Measurements from ENCODE around the gene MFGE8. TPM values are rescaled to one million over a fixed set of nuclear protein-coding genes. Genes with fewer than 3 reads are reported as not detected.

MFGE8 gene
- polyA plus RNA-seq, 2 donors = 60.3 to 62.3 TPM

- WGBS, 2 donors = 62 to 67% methylated on average over 9 of the region's 9 CpGs
- no peaks in the 10 kb centered on the region for H3K36me3 ChIP-seq (ENCODE audit: control insufficient read depth in 2 of 2, insufficient read depth in 2 of 2, low read length in 1 of 2)
- H3K4me1 ChIP-seq (ENCODE audit: control insufficient read depth in 2 of 2, insufficient read depth in 2 of 2, low read length in 1 of 2) = no peaks in the 10 kb centered on the region
- no peak overlapping the region for H3K27ac ChIP-seq (ENCODE audit: low read depth in 2 of 2, low read length in 1 of 2)
- no peaks in the 10 kb centered on the region for H3K27me3 ChIP-seq (ENCODE audit: control insufficient read depth in 1 of 2, insufficient read depth in 2 of 2, low read length in 2 of 2)
- no peaks in the 10 kb centered on the region for H3K9me3 ChIP-seq (ENCODE audit: control insufficient read depth in 2 of 2, insufficient read depth in 1 of 2, low read depth in 1 of 2, low read length in 1 of 2)
- no peak overlapping the region for H3K4me3 ChIP-seq (ENCODE audit: low read depth in 1 of 2, low read length in 2 of 2)
These were observed 7.2 kb upstream of the MFGE8 start for GRCh38 chr15:88920186-88920891.

- no peak overlapping the region for H3K4me3 ChIP-seq (ENCODE audit: low read depth in 1 of 2, low read length in 2 of 2)
- H3K4me1 ChIP-seq (ENCODE audit: control insufficient read depth in 2 of 2, insufficient read depth in 2 of 2, low read length in 1 of 2) = no peaks in the 10 kb centered on the region
- H3K9me3 ChIP-seq (ENCODE audit: control insufficient read depth in 2 of 2, insufficient read depth in 1 of 2, low read depth in 1 of 2, low read length in 1 of 2) = no peaks in the 10 kb centered on the region
- no peaks in the 10 kb centered on the region for H3K27me3 ChIP-seq (ENCODE audit: control insufficient read depth in 1 of 2, insufficient read depth in 2 of 2, low read length in 2 of 2)
- WGBS, 2 donors = 14 to 18% methylated on average over 4 of the region's 4 CpGs
- H3K36me3 ChIP-seq (ENCODE audit: control insufficient read depth in 2 of 2, insufficient read depth in 2 of 2, low read length in 1 of 2) = no peaks in the 10 kb centered on the region
- H3K27ac ChIP-seq (ENCODE audit: low read depth in 2 of 2, low read length in 1 of 2) = no peak overlapping the region
These were observed 5.6 kb upstream of the MFGE8 start for GRCh38 chr15:88918738-88919137.

GRCh38 chr15:88917760-88918159, 4.6 kb upstream of the MFGE8 start:
- H3K4me1 ChIP-seq (ENCODE audit: control insufficient read depth in 2 of 2, insufficient read depth in 2 of 2, low read length in 1 of 2) = no peaks in the 10 kb centered on the region
- no peaks in the 10 kb centered on the region for H3K36me3 ChIP-seq (ENCODE audit: control insufficient read depth in 2 of 2, insufficient read depth in 2 of 2, low read length in 1 of 2)
- no peak overlapping the region for H3K27ac ChIP-seq (ENCODE audit: low read depth in 2 of 2, low read length in 1 of 2)
- 83 to 88% methylated on average over 5 of the region's 5 CpGs for WGBS, 2 donors
- H3K27me3 ChIP-seq (ENCODE audit: control insufficient read depth in 1 of 2, insufficient read depth in 2 of 2, low read length in 2 of 2) = no peaks in the 10 kb centered on the region
- H3K4me3 ChIP-seq (ENCODE audit: low read depth in 1 of 2, low read length in 2 of 2) = no peak overlapping the region
- no peaks in the 10 kb centered on the region for H3K9me3 ChIP-seq (ENCODE audit: control insufficient read depth in 2 of 2, insufficient read depth in 1 of 2, low read depth in 1 of 2, low read length in 1 of 2)

- H3K36me3 ChIP-seq (ENCODE audit: control insufficient read depth in 2 of 2, insufficient read depth in 2 of 2, low read length in 1 of 2) = no peaks in the 10 kb centered on the region
- 95% methylated on average over 10 of the region's 10 CpGs for WGBS, 2 donors
These were observed 2.2 kb upstream of the MFGE8 start for GRCh38 chr15:88915354-88915753.

GRCh38 chr15:88913850-88914169, 631 bp upstream of the MFGE8 start:
- Histone ChIP-seq H3K4me3 (ENCODE audit: low read depth in 1 of 2, low read length in 2 of 2) (peak overlapping the region in 1 of 2 donors; percentile 80), H3K27ac (ENCODE audit: low read depth in 2 of 2, low read length in 1 of 2) (no peak overlapping the region), H3K27me3 (ENCODE audit: control insufficient read depth in 1 of 2, insufficient read depth in 2 of 2, low read length in 2 of 2) (no peaks in the 10 kb centered on the region), H3K9me3 (ENCODE audit: control insufficient read depth in 2 of 2, insufficient read depth in 1 of 2, low read depth in 1 of 2, low read length in 1 of 2) (no peaks in the 10 kb centered on the region), H3K36me3 (ENCODE audit: control insufficient read depth in 2 of 2, insufficient read depth in 2 of 2, low read length in 1 of 2) (peaks cover 0 to 6% of the 10 kb centered on the region in 2 donors), H3K4me1 (ENCODE audit: control insufficient read depth in 2 of 2, insufficient read depth in 2 of 2, low read length in 1 of 2) (peaks cover 3 to 7% of the 10 kb centered on the region in 2 donors)
- WGBS, 2 donors = 53 to 56% methylated on average over 4 of the region's 4 CpGs

More at GRCh38 chr15:88915354-88915753, 2.2 kb upstream of the MFGE8 start:
- H3K27ac ChIP-seq (ENCODE audit: low read depth in 2 of 2, low read length in 1 of 2) = no peak overlapping the region
- H3K4me1 ChIP-seq (ENCODE audit: control insufficient read depth in 2 of 2, insufficient read depth in 2 of 2, low read length in 1 of 2) = peaks cover 3 to 7% of the 10 kb centered on the region in 2 donors
- H3K9me3 ChIP-seq (ENCODE audit: control insufficient read depth in 2 of 2, insufficient read depth in 1 of 2, low read depth in 1 of 2, low read length in 1 of 2) = no peaks in the 10 kb centered on the region
- H3K4me3 ChIP-seq (ENCODE audit: low read depth in 1 of 2, low read length in 2 of 2) = no peak overlapping the region
- no peaks in the 10 kb centered on the region for H3K27me3 ChIP-seq (ENCODE audit: control insufficient read depth in 1 of 2, insufficient read depth in 2 of 2, low read length in 2 of 2)

GRCh38 chr15:88912500-88912921, 668 bp downstream of the MFGE8 start:
- Histone ChIP-seq H3K4me1 (ENCODE audit: control insufficient read depth in 2 of 2, insufficient read depth in 2 of 2, low read length in 1 of 2) (peaks cover 3 to 7% of the 10 kb centered on the region in 2 donors), H3K27ac (ENCODE audit: low read depth in 2 of 2, low read length in 1 of 2) (peak overlapping the region; percentile 90), H3K9me3 (ENCODE audit: control insufficient read depth in 2 of 2, insufficient read depth in 1 of 2, low read depth in 1 of 2, low read length in 1 of 2) (no peaks in the 10 kb centered on the region), H3K27me3 (ENCODE audit: control insufficient read depth in 1 of 2, insufficient read depth in 2 of 2, low read length in 2 of 2) (no peaks in the 10 kb centered on the region), H3K36me3 (ENCODE audit: control insufficient read depth in 2 of 2, insufficient read depth in 2 of 2, low read length in 1 of 2) (peaks cover 0 to 6% of the 10 kb centered on the region in 2 donors), H3K4me3 (ENCODE audit: low read depth in 1 of 2, low read length in 2 of 2) (peak overlapping the region; percentile 80 to 97)
- WGBS, 2 donors = 12 to 14% methylated on average over 19 to 20 of the region's 20 CpGs

- peaks cover 0 to 6% of the 10 kb centered on the region in 2 donors for H3K36me3 ChIP-seq (ENCODE audit: control insufficient read depth in 2 of 2, insufficient read depth in 2 of 2, low read length in 1 of 2)
- no peaks in the 10 kb centered on the region for H3K9me3 ChIP-seq (ENCODE audit: control insufficient read depth in 2 of 2, insufficient read depth in 1 of 2, low read depth in 1 of 2, low read length in 1 of 2)
- peak overlapping the region in 1 of 2 donors; percentile 90 for H3K27ac ChIP-seq (ENCODE audit: low read depth in 2 of 2, low read length in 1 of 2)
- peak overlapping the region; percentile 80 to 97 for H3K4me3 ChIP-seq (ENCODE audit: low read depth in 1 of 2, low read length in 2 of 2)
- WGBS, 2 donors = 36 to 49% methylated on average over 5 of the region's 5 CpGs
- peaks cover 3 to 7% of the 10 kb centered on the region in 2 donors for H3K4me1 ChIP-seq (ENCODE audit: control insufficient read depth in 2 of 2, insufficient read depth in 2 of 2, low read length in 1 of 2)
- no peaks in the 10 kb centered on the region for H3K27me3 ChIP-seq (ENCODE audit: control insufficient read depth in 1 of 2, insufficient read depth in 2 of 2, low read length in 2 of 2)
These were observed 1.4 kb downstream of the MFGE8 start for GRCh38 chr15:88911766-88912118.

- H3K4me3 ChIP-seq (ENCODE audit: low read depth in 1 of 2, low read length in 2 of 2) = no peak overlapping the region
- no peaks in the 10 kb centered on the region for H3K27me3 ChIP-seq (ENCODE audit: control insufficient read depth in 1 of 2, insufficient read depth in 2 of 2, low read length in 2 of 2)
- no peaks in the 10 kb centered on the region for H3K9me3 ChIP-seq (ENCODE audit: control insufficient read depth in 2 of 2, insufficient read depth in 1 of 2, low read depth in 1 of 2, low read length in 1 of 2)
- peaks cover 0 to 8% of the 10 kb centered on the region in 2 donors for H3K36me3 ChIP-seq (ENCODE audit: control insufficient read depth in 2 of 2, insufficient read depth in 2 of 2, low read length in 1 of 2)
- WGBS, 2 donors = 86 to 89% methylated on average over 12 of the region's 12 CpGs
- H3K4me1 ChIP-seq (ENCODE audit: control insufficient read depth in 2 of 2, insufficient read depth in 2 of 2, low read length in 1 of 2) = peaks cover 3 to 7% of the 10 kb centered on the region in 2 donors
- H3K27ac ChIP-seq (ENCODE audit: low read depth in 2 of 2, low read length in 1 of 2) = no peak overlapping the region
These were observed 3.0 kb downstream of the MFGE8 start for GRCh38 chr15:88909956-88910831.

- H3K4me3 ChIP-seq (ENCODE audit: low read depth in 1 of 2, low read length in 2 of 2) = no peak overlapping the region
- 89 to 90% methylated on average over 16 of the region's 16 CpGs for WGBS, 2 donors
- H3K27me3 ChIP-seq (ENCODE audit: control insufficient read depth in 1 of 2, insufficient read depth in 2 of 2, low read length in 2 of 2) = no peaks in the 10 kb centered on the region
- H3K27ac ChIP-seq (ENCODE audit: low read depth in 2 of 2, low read length in 1 of 2) = no peak overlapping the region
- H3K36me3 ChIP-seq (ENCODE audit: control insufficient read depth in 2 of 2, insufficient read depth in 2 of 2, low read length in 1 of 2) = peaks cover 0 to 10% of the 10 kb centered on the region in 2 donors
- peaks cover 3 to 7% of the 10 kb centered on the region in 2 donors for H3K4me1 ChIP-seq (ENCODE audit: control insufficient read depth in 2 of 2, insufficient read depth in 2 of 2, low read length in 1 of 2)
- no peaks in the 10 kb centered on the region for H3K9me3 ChIP-seq (ENCODE audit: control insufficient read depth in 2 of 2, insufficient read depth in 1 of 2, low read depth in 1 of 2, low read length in 1 of 2)
These were observed 4.2 kb downstream of the MFGE8 start for GRCh38 chr15:88908697-88909621.

Measured in esophagus (tissue), 2 donors.